Lung (tissue), 12 donors: Measurements from ENCODE around the gene FAM13B. TPM values are rescaled to one million over a fixed set of nuclear protein-coding genes. Genes with fewer than 3 reads are reported as not detected.

ENCODE experiments used
- ATAC-seq: fragments of 200-7000 bp; cut with Tn5 transposase; one replicate; pipeline ENCODE4 v1.9.1; 2020; ENCODE audit warnings: moderate number of reproducible peaks; ENCODE audit not compliant: insufficient read depth, low FRiP score
- DNase-seq, 3 donors: peaks; one replicate each; pipeline ENCODE4 v3.0.0-alpha.2; 2013 to 2017
- H3K27ac ChIP-seq, 2 donors: one replicate each; pipeline ENCODE4 v1.5.1; 2013; ENCODE audit warnings: mild to moderate bottlenecking in 2 of 2, moderate library complexity in 2 of 2, control low read depth in 1 of 2, inconsistent platforms in 1 of 2, low read depth in 1 of 2, low read length in 1 of 2
- H3K27me3 ChIP-seq, 3 donors: one replicate each; pipeline ENCODE4 v1.5.1; 2013; ENCODE audit warnings: low read length in 2 of 3; ENCODE audit not compliant: control insufficient read depth in 3 of 3, insufficient read depth in 3 of 3
- H3K36me3 ChIP-seq, 4 donors: one replicate each; pipeline ENCODE4 v1.5.1; 2013; ENCODE audit warnings: low read length in 4 of 4, mild to moderate bottlenecking in 1 of 4, moderate library complexity in 1 of 4; ENCODE audit not compliant: control insufficient read depth in 4 of 4, insufficient read depth in 4 of 4
- H3K4me1 ChIP-seq, 5 donors: one replicate each; pipeline ENCODE4 v1.5.1; 2013; ENCODE audit warnings: low read length in 5 of 5, mild to moderate bottlenecking in 2 of 5, moderate library complexity in 1 of 5; ENCODE audit not compliant: control insufficient read depth in 5 of 5, insufficient read depth in 5 of 5
- H3K4me3 ChIP-seq: one replicate; pipeline ENCODE4 v1.5.1; 2013; ENCODE audit warnings: mild to moderate bottlenecking, control low read depth, moderate library complexity
- H3K9ac ChIP-seq, 2 donors: one replicate each; pipeline ENCODE4 v1.5.1; 2013; ENCODE audit warnings: low read length in 2 of 2, control low read depth in 1 of 2; ENCODE audit not compliant: insufficient read depth in 1 of 2
- H3K9me3 ChIP-seq, 4 donors: one replicate each; pipeline ENCODE4 v1.5.1; 2013; ENCODE audit warnings: low read length in 3 of 4, mild to moderate bottlenecking in 1 of 4, moderate library complexity in 1 of 4; ENCODE audit not compliant: control insufficient read depth in 4 of 4, insufficient read depth in 3 of 4
- WGBS, 2 donors: extraction: QIAGEN DNeasy Blood & Tissue Kit; methylation state at CpG; one replicate each; pipeline ENCODE4 v1.1.7; 2013; 5-methylcytosine and 5-hydroxymethylcytosine counted together
- polyA plus RNA-seq, 2 donors: library from polyadenylated mRNA; stranded (reverse); fragments of 200-250 nt; gene quantifications; one replicate each; pipeline ENCODE4 v1.2.1, GENCODE V29; 2013
- total RNA-seq, 2 donors: library from RNA; depleted of rRNA in 1 of 2; stranded (reverse); fragments of >200 nt in 1 of 2; gene quantifications; one replicate each; pipeline ENCODE4 v1.2.1, GENCODE V29; 2014 to 2021
- TF ChIP-seq, protein P1 (sequence below): IDR thresholded peaks from 2 replicates; pipeline ENCODE4 v1.5.1; 2012; ENCODE audit warnings: mild to moderate bottlenecking; ENCODE audit errors: control extremely low read depth, extremely low read depth
- donor health status: control.
- donor health status: control.
- donor health status: Bipolar disorder and iron deficiency.
- donor health status: healthy.
- donor health status: DM: yes; HTN: yes; CAD: no.

FAM13B gene
- total and polyA plus RNA-seq, 4 donors: 7.6 to 63.6 (median 23.4) TPM

GRCh38 chr5:137939331-137939730 is 93.5 kb downstream of the FAM13B start:
- H3K9ac ChIP-seq: no peak overlapping the region
- H3K9me3 ChIP-seq: no peaks in the 10 kb centered on the region
- ATAC-seq: no peak
- H3K27me3 ChIP-seq: no peaks in the 10 kb centered on the region
- 82 to 88% methylated on average over 7 of the region's 7 CpGs for WGBS, 2 donors
- H3K4me1 ChIP-seq: no peaks in the 10 kb centered on the region
- no peak overlapping the region for H3K4me3 ChIP-seq
- DNase-seq: no peak
- H3K36me3 ChIP-seq: peaks cover 15 to 48% (median 38%) of the 10 kb centered on the region in 4 donors
- H3K27ac ChIP-seq: no peak overlapping the region
- TF ChIP-seq, protein P1, sequence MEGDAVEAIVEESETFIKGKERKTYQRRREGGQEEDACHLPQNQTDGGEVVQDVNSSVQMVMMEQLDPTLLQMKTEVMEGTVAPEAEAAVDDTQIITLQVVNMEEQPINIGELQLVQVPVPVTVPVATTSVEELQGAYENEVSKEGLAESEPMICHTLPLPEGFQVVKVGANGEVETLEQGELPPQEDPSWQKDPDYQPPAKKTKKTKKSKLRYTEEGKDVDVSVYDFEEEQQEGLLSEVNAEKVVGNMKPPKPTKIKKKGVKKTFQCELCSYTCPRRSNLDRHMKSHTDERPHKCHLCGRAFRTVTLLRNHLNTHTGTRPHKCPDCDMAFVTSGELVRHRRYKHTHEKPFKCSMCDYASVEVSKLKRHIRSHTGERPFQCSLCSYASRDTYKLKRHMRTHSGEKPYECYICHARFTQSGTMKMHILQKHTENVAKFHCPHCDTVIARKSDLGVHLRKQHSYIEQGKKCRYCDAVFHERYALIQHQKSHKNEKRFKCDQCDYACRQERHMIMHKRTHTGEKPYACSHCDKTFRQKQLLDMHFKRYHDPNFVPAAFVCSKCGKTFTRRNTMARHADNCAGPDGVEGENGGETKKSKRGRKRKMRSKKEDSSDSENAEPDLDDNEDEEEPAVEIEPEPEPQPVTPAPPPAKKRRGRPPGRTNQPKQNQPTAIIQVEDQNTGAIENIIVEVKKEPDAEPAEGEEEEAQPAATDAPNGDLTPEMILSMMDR: no peak

DNA sequence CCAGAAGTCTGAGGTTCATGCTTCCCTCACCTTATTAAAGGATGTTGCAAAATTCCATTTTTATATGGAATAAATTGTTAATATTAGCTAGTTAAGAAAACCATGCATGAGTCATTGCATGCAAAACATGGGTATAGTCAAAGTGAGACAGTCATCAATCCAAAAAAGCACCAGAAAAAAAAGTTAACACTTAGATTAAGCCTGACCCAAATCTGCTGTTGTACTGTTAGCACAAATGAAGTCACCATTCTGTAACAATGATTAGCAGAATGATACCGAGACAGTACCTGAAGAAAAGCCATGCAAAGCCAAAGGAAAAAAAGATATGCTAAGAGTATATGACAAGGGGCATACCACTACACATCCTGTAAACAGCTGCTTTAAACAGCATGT is 94.1 kb downstream of the FAM13B start:
- TF ChIP-seq, protein P1: no peak
- no peak overlapping the region for H3K27ac ChIP-seq
- peaks cover 11 to 42% (median 32%) of the 10 kb centered on the region in 4 donors for H3K36me3 ChIP-seq
- H3K27me3 ChIP-seq: no peaks in the 10 kb centered on the region
- DNase-seq (no peak), ATAC-seq (no peak)
- no peak overlapping the region for H3K4me3 ChIP-seq
- no peak overlapping the region for H3K9ac ChIP-seq
- H3K9me3 ChIP-seq: no peaks in the 10 kb centered on the region
- 88 to 95% methylated on average over 1 of the region's 1 CpG for WGBS, 2 donors
- no peaks in the 10 kb centered on the region for H3K4me1 ChIP-seq

DNA sequence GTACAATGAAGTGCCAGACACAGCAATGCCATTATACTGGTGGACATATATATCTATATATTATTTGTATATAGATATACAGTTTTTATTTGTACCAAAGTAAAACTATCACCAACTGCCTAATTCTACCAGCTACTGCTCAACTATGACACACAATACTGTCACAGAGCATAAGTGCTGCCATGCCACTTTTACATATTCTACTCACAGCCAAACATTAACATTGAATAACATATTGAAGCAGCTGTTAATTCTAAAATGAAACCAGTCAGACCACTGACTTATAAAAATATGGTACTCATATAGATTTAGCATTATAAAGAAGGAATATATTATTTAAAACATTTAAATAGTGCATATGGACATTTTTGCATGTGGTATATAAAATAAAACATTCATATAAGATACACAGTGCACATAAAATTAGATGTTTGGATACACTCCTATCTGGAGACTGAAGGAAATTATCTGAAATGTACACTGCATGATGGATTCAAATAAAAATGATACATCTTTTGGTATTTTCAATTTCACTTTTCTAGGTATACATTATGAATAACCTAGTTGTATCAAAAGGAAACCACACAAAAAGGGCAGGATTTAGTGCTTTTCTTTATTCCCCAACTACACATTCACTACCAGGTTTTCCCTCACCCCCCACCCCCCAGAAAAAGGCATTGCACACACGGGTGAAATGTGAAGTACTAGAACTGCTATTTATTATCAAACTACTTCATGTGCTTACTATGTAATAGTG is 94.7 kb downstream of the FAM13B start:
- Histone ChIP-seq H3K27me3 (no peaks in the 10 kb centered on the region), H3K27ac (no peak overlapping the region), H3K4me1 (no peaks in the 10 kb centered on the region), H3K9ac (no peak overlapping the region), H3K4me3 (no peak overlapping the region), H3K36me3 (peaks cover 11 to 41% (median 32%) of the 10 kb centered on the region in 4 donors), H3K9me3 (no peaks in the 10 kb centered on the region)
- TF ChIP-seq, protein P1: no peak
- DNase-seq (no peak), ATAC-seq (no peak)
- WGBS, 2 donors: 62 to 82% methylated on average over 1 of the region's 1 CpG

DNA sequence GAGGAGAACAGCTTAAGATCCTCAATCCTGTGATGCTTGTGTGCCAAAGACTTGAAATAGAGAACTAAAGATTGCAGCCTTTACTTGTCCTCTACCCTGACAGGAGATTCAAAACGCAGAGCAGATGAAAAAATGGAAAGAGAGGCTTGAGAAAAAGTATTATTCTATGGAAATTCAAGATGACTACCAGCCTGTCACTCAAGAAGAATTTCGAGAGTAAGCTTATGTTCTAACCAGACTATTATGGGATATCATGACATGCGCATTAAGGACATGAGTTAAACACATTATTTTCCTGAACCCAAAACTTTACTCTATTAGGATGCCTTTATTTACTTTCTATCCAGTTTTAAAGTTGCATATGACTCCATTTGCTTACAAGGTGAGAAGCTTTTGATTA is 97.2 kb downstream of the FAM13B start:
- H3K27me3 ChIP-seq: no peaks in the 10 kb centered on the region
- H3K27ac ChIP-seq: no peak overlapping the region
- H3K9me3 ChIP-seq: no peaks in the 10 kb centered on the region
- H3K4me1 ChIP-seq: peaks cover 0 to 4% (median 0%) of the 10 kb centered on the region in 5 donors
- TF ChIP-seq, protein P1: no peak
- no peak overlapping the region for H3K4me3 ChIP-seq
- no peak for DNase-seq
- peaks cover 5 to 26% (median 21%) of the 10 kb centered on the region in 4 donors for H3K36me3 ChIP-seq
- WGBS, 2 donors: 90 to 96% methylated on average over 3 of the region's 3 CpGs
- H3K9ac ChIP-seq: no peak overlapping the region
- no peak for ATAC-seq
